Ovary (tissue), 9 donors: ENCODE measurements around the gene LAIR1. TPM values are rescaled to one million over a fixed set of nuclear protein-coding genes. Genes with fewer than 3 reads are reported as not detected.
"Not testable (repeated sequence)": the region's sequence is repeated elsewhere in the genome, so short reads cannot be mapped to it uniquely, and the experiment has no call there.

Experiments
- DNase-seq, 5 donors: peaks; one replicate each; pipeline ENCODE4 v3.0.0-alpha.2; 2019 to 2020
- H3K27ac ChIP-seq, 2 donors: fragments of 200-600 bp; one replicate each; pipeline versions ENCODE4 v1.5.1 to v1.8.0; 2019 to 2022
- H3K27me3 ChIP-seq: fragments of 200-600 bp; one replicate; pipeline ENCODE4 v1.8.0; 2022
- H3K36me3 ChIP-seq: fragments of 200-600 bp; sonication (generic); one replicate; pipeline ENCODE4 v1.5.1; 2019
- H3K4me1 ChIP-seq: one replicate; pipeline ENCODE4 v1.8.1; 2013; ENCODE audit warnings: mild to moderate bottlenecking, moderate library complexity; ENCODE audit not compliant: insufficient read depth
- H3K4me3 ChIP-seq: fragments of 200-600 bp; sonication (generic); one replicate; pipeline ENCODE4 v1.5.1; 2017
- H3K9me3 ChIP-seq, 2 donors: fragments of 200-600 bp in 1 of 2; sonication (generic) in 1 of 2; one replicate each; pipeline versions ENCODE4 v1.5.1 to v1.8.1; 2013 to 2019; ENCODE audit warnings: mild to moderate bottlenecking in 1 of 2, moderate library complexity in 1 of 2
- CTCF ChIP-seq, 3 donors: fragments of 450-650 bp in 2 of 3; fragments of 200-600 bp in 1 of 3; IDR thresholded peaks; one replicate each; pipeline versions ENCODE4 v1.5.1 to v1.8.0; 2016 to 2022; ENCODE audit warnings: antibody characterized with exemption in 3 of 3, mild to moderate bottlenecking in 1 of 3
- EP300 ChIP-seq: sonication (generic); formaldehyde crosslinking; IDR thresholded peaks from one replicate; pipeline ENCODE4 v1.6.1; 2017; ENCODE audit warnings: antibody characterized with exemption
- POLR2A ChIP-seq: fragments of 450-650 bp; IDR thresholded peaks from one replicate; pipeline ENCODE4 v1.6.1; 2017; ENCODE audit warnings: antibody characterized with exemption, mild to moderate bottlenecking, moderate library complexity
- WGBS, 3 donors: extraction: QIAGEN DNeasy Blood & Tissue Kit in 1 of 3; methylation state at CpG; one replicate each; pipeline versions ENCODE4 v1.1.5 to v1.1.7; 2013 to 2017; 5-methylcytosine and 5-hydroxymethylcytosine counted together
- intact Hi-C, 4 donors: fragments of 100-400 bp; cut with DNase I; formaldehyde crosslinking; loops; one replicate each; pipeline versions ENCODE4 v1.11.0 to v1.15.1; 2022 to 2023
- polyA plus RNA-seq, 2 donors: library from polyadenylated mRNA; stranded (reverse); fragments of 200-250 nt in 1 of 2; fragments of 350-450 nt in 1 of 2; fragmentation: Illumina TruSeq in 1 of 2; extraction: RNeasy Lipid Tissue Mini Kit (QIAGEN cat#74804) in 1 of 2; gene quantifications; one replicate each; pipeline ENCODE4 v1.2.3, GENCODE V29; 2013 to 2014
- total RNA-seq, 7 donors: library from RNA; depleted of rRNA in 2 of 7; stranded (reverse); fragments of >200 nt in 2 of 7; fragmentation: NEBNext Ultra II Directional in 3 of 7; extraction: Animal tissue kit (Norgen Biotek cat#: 25700) in 3 of 7; gene quantifications; one replicate each; pipeline versions ENCODE4 v1.1.0 to v1.2.4, GENCODE V29; 2016 to 2023
- donor health status: DM: no; HTN: no; CAD: no; lungs with moderate emphysema.
- donor health status: DM: no; HTN: no; CAD: no.
- donor health status: Bipolar disorder and iron deficiency.
- donor health status: DM: yes; HTN: yes; CAD: no.
- donor health status: DM: no; HTN: no; CAD: no.
- donor health status: DM: yes; HTN: yes; CAD: no.

Gene LAIR1
- total and polyA plus RNA-seq, 9 donors = 4.7 to 22.2 (median 6.9) TPM

GRCh38 chr19:54325631-54326030, 39.1 kb downstream of the LAIR1 start:
- no peak for TF ChIP-seq EP300
- TF ChIP-seq POLR2A = no peak
- TF ChIP-seq CTCF (IDR thresholded peaks at IDR 0.05) = no peak
- intact Hi-C loops = no loop called here
- Histone ChIP-seq H3K4me3 (no peak overlapping the region), H3K9me3 (no peaks in the 10 kb centered on the region), H3K36me3 (no peaks in the 10 kb centered on the region), H3K27ac (no peak overlapping the region), H3K27me3 (peaks cover 2% of the 10 kb centered on the region), H3K4me1 (no peaks in the 10 kb centered on the region)
- no peak for DNase-seq
- WGBS, 3 donors = 70 to 76% (median 71%) methylated on average over 5 of the region's 5 CpGs

DNA sequence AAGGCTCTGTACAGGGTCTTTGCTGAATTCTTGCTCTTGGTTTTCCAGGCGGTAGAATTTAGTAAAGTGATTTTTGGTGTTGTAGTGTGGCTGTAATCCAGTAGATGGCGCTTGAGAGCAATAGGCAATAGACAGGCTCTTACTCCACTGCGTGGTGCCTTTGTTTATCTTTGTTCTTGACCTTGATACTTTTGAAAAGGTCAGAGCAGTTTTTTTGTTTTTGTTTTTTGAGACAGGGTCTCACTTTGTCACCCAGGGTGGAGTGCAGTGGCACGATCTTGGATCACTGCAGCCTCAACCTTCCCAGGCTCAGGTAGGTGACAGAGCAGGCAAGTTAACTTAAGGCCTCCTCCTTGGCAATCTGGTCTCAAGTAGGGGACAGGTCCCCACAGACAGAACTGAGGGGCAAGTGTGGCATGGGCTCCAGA, 39.5 kb downstream of the LAIR1 start:
- no peak overlapping the region for H3K27ac ChIP-seq
- intact Hi-C loops = no loop called here
- no peaks in the 10 kb centered on the region for H3K4me1 ChIP-seq
- TF ChIP-seq CTCF (IDR thresholded peaks at IDR 0.05) (no peak), EP300 (no peak), POLR2A (no peak)
- H3K27me3 ChIP-seq = peaks cover 2% of the 10 kb centered on the region
- H3K9me3 ChIP-seq = no peaks in the 10 kb centered on the region
- no peaks in the 10 kb centered on the region for H3K36me3 ChIP-seq
- WGBS, 3 donors = 4% methylated on average over 4 of the region's 4 CpGs
- H3K4me3 ChIP-seq = no peak overlapping the region
- no peak for DNase-seq

DNA sequence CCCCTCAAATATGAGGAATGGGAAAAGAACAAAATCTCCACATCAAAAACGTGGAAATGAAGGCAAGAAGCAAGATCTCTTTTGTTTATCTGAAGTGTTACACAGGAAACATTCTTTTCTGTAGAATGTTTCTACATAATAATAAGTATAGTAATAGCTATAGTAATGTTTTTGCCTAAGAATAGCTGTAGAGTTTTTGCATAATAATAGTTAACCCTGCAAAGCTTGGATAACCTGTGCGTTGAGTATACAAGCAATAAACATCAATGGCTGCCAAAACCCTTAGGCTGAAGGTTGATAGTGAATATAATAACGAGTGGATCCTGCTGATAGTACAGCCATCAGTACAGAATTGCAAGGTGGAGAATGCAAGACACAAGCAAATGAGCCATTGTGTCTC, 40.7 kb downstream of the LAIR1 start:
- intact Hi-C loops = no loop called here
- no peak for DNase-seq
- H3K36me3 ChIP-seq = no peaks in the 10 kb centered on the region
- H3K27ac ChIP-seq = no peak overlapping the region
- no peaks in the 10 kb centered on the region for H3K9me3 ChIP-seq
- TF ChIP-seq POLR2A (no peak), EP300 (no peak), CTCF (IDR thresholded peaks at IDR 0.05) (no peak)
- H3K27me3 ChIP-seq = peaks cover 2% of the 10 kb centered on the region
- no peak overlapping the region for H3K4me3 ChIP-seq
- WGBS, 3 donors = 5 to 10% (median 9%) methylated on average over 3 of the region's 3 CpGs
- no peaks in the 10 kb centered on the region for H3K4me1 ChIP-seq

DNA sequence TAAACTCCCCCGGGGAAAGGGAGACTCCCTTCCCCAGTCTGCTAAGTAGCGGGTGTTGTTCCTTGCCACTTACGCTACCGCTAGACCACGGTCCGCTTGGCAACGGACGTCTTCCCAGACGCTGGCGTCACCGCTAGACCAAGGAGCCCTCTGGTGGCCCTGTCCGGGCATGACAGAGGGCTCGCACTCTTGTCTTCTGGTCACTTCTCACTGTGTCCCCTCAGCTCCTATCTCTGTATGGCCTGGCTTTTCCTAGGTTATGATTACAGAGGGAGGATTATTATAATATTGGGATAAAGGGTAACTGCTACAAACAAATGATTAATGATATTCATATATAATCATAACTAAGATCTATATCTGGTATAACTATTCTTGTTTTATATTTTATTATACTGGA, 41.8 kb downstream of the LAIR1 start:
- H3K27me3 ChIP-seq, H3K27ac ChIP-seq, H3K4me1 ChIP-seq, DNase-seq, H3K9me3 ChIP-seq, intact Hi-C loops, H3K36me3 ChIP-seq, H3K4me3 ChIP-seq: not testable (repeated sequence)
- 11 to 47% (median 29%) methylated on average over 2 to 11 of the region's 13 CpGs for WGBS, 3 donors

- H3K36me3 ChIP-seq, H3K4me1 ChIP-seq, DNase-seq, H3K9me3 ChIP-seq, intact Hi-C loops, H3K27ac ChIP-seq, H3K4me3 ChIP-seq, H3K27me3 ChIP-seq: not testable (repeated sequence)
- WGBS, 3 donors = 85 to 88% (median 88%) methylated on average over 10 to 12 of the region's 13 CpGs
These were observed 42.4 kb downstream of the LAIR1 start for GRCh38 chr19:54322295-54322694.
